Measurements from ENCODE around the gene GJB6.

DNA sequence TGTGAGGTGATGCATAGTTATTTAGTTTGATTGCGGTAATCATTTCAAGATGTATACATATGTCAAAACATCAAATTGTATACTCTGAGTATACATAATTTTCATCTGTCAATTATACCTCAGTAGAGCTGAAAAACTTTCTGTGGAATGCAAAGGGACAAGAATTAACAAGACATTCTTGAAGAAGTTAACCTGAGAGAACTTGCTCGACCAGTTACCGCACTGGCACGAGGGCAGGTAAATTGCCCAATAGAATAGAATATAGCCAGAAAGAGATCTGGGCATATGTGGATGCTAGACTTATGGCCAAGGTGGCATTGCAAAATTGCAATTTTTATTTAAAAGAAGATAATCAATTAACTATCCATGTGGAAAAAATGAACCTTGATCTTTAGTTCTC, 42.3 kb upstream of the GJB6 start:
- TF ChIP-seq FOSL2 (IDR thresholded peaks at IDR 0.05) = no peak
- TF ChIP-seq FOSL2 (CRISPR knock-in tag; IDR thresholded peaks at IDR 0.05) = no peak
- TF ChIP-seq POLR2A (IDR thresholded peaks at IDR 0.05; ENCODE audit: low read length) = no peak
- TF ChIP-seq, protein P1, sequence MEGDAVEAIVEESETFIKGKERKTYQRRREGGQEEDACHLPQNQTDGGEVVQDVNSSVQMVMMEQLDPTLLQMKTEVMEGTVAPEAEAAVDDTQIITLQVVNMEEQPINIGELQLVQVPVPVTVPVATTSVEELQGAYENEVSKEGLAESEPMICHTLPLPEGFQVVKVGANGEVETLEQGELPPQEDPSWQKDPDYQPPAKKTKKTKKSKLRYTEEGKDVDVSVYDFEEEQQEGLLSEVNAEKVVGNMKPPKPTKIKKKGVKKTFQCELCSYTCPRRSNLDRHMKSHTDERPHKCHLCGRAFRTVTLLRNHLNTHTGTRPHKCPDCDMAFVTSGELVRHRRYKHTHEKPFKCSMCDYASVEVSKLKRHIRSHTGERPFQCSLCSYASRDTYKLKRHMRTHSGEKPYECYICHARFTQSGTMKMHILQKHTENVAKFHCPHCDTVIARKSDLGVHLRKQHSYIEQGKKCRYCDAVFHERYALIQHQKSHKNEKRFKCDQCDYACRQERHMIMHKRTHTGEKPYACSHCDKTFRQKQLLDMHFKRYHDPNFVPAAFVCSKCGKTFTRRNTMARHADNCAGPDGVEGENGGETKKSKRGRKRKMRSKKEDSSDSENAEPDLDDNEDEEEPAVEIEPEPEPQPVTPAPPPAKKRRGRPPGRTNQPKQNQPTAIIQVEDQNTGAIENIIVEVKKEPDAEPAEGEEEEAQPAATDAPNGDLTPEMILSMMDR (IDR thresholded peaks at IDR 0.05) = no peak
- TF ChIP-seq RAD21 (conservative IDR thresholded peaks at IDR 0.05 in 1 of 2, IDR thresholded peaks at IDR 0.05 in 1 of 2) = no peak
- TF ChIP-seq HDAC2 (IDR thresholded peaks at IDR 0.05) = no peak
- no peak for TF ChIP-seq CBX2 (IDR thresholded peaks at IDR 0.05; ENCODE audit: borderline replicate concordance, low read depth)
- no peak for TF ChIP-seq JUNB (IDR thresholded peaks at IDR 0.05)
- no peak for TF ChIP-seq JUN (IDR thresholded peaks at IDR 0.05)
- no peak for TF ChIP-seq POLR2AphosphoS2 (conservative IDR thresholded peaks at IDR 0.05; ENCODE audit: low read length)

Data from A549 (cell line).